Islet of Langerhans (tissue), 1 donor: ENCODE data around the gene TEX2.
A peak's percentile ranks its signal among the peaks of the same experiment; 100 is the strongest.

ENCODE experiments used
- FAIRE-seq: peaks from one replicate; lab custom pipeline; 2011; peaks lifted over from hg19 to GRCh38; lab: Jason Lieb, UNC

Gene TEX2

DNA sequence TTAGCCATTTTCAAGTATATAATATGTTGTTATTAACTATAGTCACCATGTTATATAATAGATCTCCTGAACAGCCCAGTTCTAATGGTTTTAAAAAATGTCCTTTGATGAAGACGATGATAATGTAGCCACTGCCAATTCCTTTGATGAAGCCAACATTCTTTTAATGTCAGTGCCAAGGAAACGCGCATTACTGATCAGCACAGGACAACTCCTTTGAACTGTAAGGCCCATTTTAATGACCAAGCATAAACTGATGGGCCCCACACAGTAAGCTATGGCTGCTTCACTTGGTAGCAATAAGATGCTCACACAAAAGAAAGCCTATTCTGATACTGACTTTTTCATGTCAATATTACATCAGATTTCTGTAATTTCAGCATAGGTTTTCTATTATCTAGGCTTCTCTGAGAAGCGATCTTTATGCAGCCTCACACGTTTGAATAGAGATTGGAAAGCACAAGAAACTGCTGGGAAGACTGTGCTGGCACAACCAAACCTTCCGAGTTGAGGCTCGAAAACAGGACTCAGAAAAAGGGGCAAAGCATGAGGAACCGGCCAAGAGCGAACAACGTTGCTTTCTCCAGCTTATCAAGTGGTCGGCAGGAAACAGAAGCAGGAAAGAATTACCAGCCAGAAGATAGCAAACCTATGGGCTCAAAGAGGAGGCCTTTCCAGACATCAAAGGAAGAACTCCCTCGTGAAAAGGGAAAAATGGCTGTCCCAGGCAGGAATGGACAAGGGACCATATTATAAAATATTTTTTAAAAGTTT lies 152.5 kb downstream of the TEX2 start:
- FAIRE-seq: no peak

DNA sequence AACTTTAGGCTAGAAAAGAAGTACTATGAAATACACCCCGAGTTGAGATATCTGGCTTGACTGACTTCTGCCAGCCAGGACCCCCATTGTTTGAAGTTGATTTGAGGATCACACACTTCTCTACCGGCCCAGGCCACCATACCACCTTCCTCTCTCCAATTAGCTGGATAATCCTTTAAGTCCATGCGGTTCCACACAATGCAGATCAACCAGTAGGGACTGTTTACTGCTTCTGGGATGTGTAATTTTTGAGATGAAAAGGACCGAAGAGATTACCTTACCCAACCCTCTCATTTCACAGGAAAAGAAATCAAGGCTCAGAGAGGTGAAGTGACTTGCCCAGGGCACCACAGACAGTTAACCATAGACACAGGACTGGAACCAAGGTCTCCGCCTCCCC lies 153.7 kb downstream of the TEX2 start:
- FAIRE-seq: no peak

DNA sequence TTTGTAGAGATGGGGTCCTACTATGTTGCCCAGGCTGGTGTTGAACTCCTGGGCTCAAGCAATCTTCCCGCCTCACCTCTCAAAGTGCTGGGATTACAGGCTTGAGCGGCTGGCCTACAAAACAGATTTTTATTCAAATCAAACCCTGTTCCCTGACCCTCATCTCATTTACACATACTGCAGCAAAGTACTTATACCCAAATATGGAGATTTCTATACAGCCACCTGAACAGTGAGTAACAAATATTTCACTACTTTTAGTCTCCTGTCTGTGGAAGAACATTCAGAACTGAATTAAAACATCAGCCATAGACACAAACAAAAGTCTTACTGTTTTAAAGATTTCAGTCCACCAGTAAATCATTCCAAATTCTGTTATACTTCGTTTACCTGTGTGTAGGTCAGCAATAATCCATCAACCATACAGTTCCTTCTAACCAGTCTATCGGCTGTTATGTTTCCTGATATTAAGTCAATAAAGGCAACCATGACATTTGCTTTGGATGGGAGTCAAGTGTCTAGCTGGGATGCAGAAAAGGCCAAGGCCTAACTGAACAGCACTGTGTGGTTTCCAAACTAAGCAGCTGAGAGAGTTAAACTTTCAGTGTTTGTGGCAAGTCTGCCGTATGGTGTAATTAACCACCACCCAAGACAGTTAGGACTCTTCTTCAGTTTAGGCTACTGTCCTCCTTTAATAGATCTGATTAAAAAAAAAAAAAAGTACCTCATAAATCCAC lies 155.4 kb downstream of the TEX2 start:
- peak; percentile 60 for FAIRE-seq

DNA sequence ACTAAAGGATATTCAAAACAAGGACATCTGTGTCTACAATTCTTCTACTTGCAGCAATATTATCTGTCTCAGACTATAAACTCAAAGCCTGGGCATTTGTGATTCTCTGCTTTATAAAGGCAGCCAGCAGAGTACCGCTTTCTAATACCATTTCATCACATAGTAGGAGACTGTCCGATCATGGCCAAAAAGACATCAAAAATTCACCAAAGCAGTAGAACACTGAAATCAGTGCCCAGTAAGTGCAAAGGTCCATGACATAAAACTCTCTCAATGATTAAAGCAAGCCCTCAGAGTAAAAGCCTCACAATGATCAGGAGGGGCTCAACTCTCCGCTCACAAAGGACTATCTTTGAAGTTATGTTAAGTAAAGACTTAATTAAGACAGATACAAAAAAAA lies 156.1 kb downstream of the TEX2 start:
- FAIRE-seq: no peak

DNA sequence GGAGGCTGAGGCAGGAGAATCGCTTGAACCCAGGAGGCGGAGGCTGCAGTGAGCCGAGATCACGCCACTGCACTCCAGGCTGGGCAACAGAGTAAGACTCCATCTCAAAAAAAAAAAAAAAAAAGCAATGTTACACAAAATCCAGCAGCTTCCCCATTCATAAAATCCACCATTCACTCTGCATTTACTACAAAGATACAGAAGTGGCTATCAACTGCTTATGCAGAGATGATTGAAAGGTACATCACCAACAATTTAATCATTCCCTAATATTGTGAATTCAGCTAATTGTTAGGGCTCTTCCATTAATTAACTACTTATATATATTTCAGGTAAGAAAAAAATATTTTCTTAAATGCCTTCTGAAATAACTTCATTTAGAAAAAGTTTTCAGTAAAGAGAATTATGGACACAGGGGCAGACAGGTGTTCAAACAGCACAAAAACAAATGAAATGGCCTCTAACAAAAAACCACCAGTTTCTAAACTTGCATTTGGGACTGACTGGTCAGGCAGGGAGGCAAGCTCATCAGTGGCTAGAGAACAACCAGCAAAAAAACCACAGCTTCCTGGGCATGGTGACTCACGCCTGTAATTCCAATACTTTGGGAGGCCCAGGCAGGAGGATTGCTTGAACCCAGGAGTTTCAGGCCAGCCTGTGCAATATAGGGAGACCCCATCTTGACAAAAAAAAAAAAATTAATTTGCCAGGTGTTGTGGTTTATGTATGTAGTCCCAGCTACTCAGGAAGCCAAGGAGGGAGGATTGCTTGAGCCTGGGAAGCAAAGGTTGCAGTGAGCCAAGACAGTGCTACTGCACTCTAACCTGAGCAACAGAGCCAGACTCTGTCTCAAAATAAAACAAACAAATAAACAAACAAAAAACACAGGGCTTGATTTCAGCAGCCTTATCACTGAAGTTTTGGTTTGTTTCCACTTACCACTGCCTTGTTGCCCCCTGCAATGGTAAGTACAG lies 159.4 kb downstream of the TEX2 start:
- no peak for FAIRE-seq

DNA sequence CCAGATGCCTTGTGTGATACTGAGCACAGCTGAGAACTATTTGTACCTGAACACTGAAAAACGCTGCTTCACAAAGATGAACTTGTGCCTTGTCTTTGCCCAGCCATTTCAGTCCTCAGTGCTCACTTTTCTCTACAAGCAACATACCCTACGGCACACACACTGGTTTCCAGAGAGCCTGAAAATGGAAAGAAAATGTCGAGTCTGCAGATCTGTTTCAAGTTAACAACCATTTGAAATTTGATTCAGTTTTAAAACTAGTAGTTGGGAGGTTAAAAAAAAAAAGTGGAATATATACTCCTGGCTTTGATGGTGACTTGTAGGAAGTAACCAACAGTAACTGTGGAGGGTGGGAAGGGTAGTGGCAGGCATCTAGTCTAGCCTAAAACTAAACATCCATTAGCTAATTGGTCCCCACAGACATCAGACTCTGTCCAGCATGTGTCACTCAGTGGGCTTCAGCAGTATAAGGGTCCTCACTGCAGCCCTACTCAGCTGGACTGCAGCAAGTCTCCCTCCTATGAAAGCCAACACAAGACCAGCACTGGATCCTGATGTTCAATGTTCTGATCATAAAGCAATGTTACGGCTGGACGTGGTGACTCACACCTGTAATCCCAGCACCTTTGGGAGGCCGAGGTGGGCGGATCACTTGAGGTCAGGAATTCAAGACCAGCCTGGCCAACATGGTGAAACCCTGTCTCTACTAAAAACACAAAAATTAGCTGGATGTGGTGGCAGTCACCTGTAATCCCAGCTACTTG lies 160.3 kb downstream of the TEX2 start:
- no peak for FAIRE-seq

DNA sequence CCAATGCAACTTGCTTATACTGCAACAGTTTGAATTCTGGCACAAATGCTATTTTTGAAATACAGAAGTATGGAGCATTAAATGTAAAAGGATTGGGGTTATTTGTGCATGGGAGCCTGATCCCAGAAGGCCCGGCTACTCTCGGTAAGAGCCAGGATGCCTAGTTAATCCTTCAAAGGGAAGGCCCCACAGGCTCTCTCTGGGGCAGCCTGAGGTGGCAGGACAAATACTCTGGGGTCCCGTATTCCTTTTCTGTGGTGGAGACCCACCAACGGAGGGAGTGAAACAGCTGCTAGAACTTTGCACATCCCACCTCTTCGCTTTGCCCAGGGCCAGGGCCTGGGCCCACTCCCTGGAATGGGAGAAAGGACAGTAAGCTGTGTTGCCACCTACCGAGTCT lies 163.5 kb downstream of the TEX2 start:
- FAIRE-seq: no peak
